CD14-positive monocyte (primary cell): ENCODE measurements around the gene PANK1. TPM values are rescaled to one million over a fixed set of nuclear protein-coding genes. Genes with fewer than 3 reads are reported as not detected.

ENCODE experiments used
- DNase-seq, 3 donors: peaks; one replicate each; pipeline ENCODE4 v3.0.0-alpha.2; 2011 to 2022
- H2AFZ ChIP-seq: 2 replicates; pipeline ENCODE4 v1.6.0; 2012; ENCODE audit warnings: mild to moderate bottlenecking, low read depth, low read length, inconsistent platforms; ENCODE audit not compliant: insufficient read depth, poor library complexity, severe bottlenecking
- H3K27ac ChIP-seq, 2 donors: 1 replicate in 1 of 2; 2 replicates in 1 of 2; pipeline ENCODE4 v1.5.1; 2012 to 2013; ENCODE audit warnings: low read length in 2 of 2, control low read depth in 1 of 2, inconsistent platforms in 1 of 2, low read depth in 1 of 2, mild to moderate bottlenecking in 1 of 2
- H3K27me3 ChIP-seq, 2 donors: one replicate each; pipeline versions ENCODE4 v1.6.0 to v1.6.1; 2011 to 2013; ENCODE audit warnings: low read length in 2 of 2; ENCODE audit not compliant: control insufficient read depth in 2 of 2, insufficient read depth in 2 of 2
- H3K36me3 ChIP-seq, 2 donors: replicated peaks in 1 of 2; 1 replicate in 1 of 2; 2 replicates in 1 of 2; pipeline versions ENCODE4 v1.5.1 to v1.6.1; 2012 to 2013; ENCODE audit warnings: low read length in 2 of 2, control low read depth in 1 of 2, inconsistent platforms in 1 of 2, mild to moderate bottlenecking in 1 of 2; ENCODE audit not compliant: insufficient read depth in 2 of 2, control insufficient read depth in 1 of 2
- H3K4me1 ChIP-seq, 2 donors: 1 replicate in 1 of 2; 2 replicates in 1 of 2; pipeline versions ENCODE4 v1.5.1 to v1.6.1; 2012 to 2013; ENCODE audit warnings: low read length in 2 of 2, control low read depth in 1 of 2, inconsistent platforms in 1 of 2, mild to moderate bottlenecking in 1 of 2, moderate library complexity in 1 of 2; ENCODE audit not compliant: insufficient read depth in 2 of 2, control insufficient read depth in 1 of 2
- H3K4me2 ChIP-seq: replicated peaks from 2 replicates; pipeline ENCODE3; 2012; ENCODE audit warnings: low read length, moderate library complexity, mild to moderate bottlenecking; ENCODE audit not compliant: poor library complexity, severe bottlenecking; ENCODE audit errors: extremely low read depth
- H3K4me3 ChIP-seq, 3 experiments: fragments of 200-600 bp in 1 of 3; sonication (generic) in 1 of 3; replicated peaks in 1 of 3; 1 replicate in 2 of 3; 2 replicates in 1 of 3; pipeline ENCODE4 v1.5.1; 2011 to 2013; ENCODE audit warnings: low read length in 3 of 3, mild to moderate bottlenecking in 3 of 3, control low read depth in 2 of 3, low read depth in 2 of 3, inconsistent platforms in 1 of 3, moderate library complexity in 1 of 3
- H3K79me2 ChIP-seq: 2 replicates; pipeline ENCODE4 v1.6.0; 2012; ENCODE audit warnings: mild to moderate bottlenecking, control low read depth, inconsistent platforms, low read length, moderate library complexity; ENCODE audit not compliant: insufficient read depth
- H3K9ac ChIP-seq: 2 replicates; pipeline ENCODE4 v1.6.0; 2017; ENCODE audit warnings: low read length, mild to moderate bottlenecking; ENCODE audit not compliant: insufficient read depth, poor library complexity, severe bottlenecking
- H3K9me3 ChIP-seq, 2 donors: replicated peaks in 1 of 2; 1 replicate in 1 of 2; 2 replicates in 1 of 2; pipeline versions ENCODE4 v1.5.1 to v1.6.1; 2012 to 2013; ENCODE audit warnings: low read length in 2 of 2, control low read depth in 1 of 2; ENCODE audit not compliant: control insufficient read depth in 1 of 2, insufficient read depth in 1 of 2
- H4K20me1 ChIP-seq: 2 replicates; pipeline ENCODE4 v1.6.0; 2012; ENCODE audit warnings: mild to moderate bottlenecking, low read length, control low read depth, moderate library complexity; ENCODE audit not compliant: insufficient read depth
- H3K27ac Mint-ChIP-seq, 7 donors: one replicate each; pipeline ENCODE4 v1.8.0; 2020; ENCODE audit warnings: mild to moderate bottlenecking in 7 of 7, mixed read lengths in 7 of 7, moderate library complexity in 6 of 7, inconsistent platforms in 2 of 7
- H3K27me3 Mint-ChIP-seq, 3 donors: one replicate each; pipeline ENCODE4 v1.8.0; 2021 to 2022; ENCODE audit warnings: low read depth in 3 of 3, mild to moderate bottlenecking in 3 of 3, mixed read lengths in 3 of 3, moderate library complexity in 3 of 3, inconsistent platforms in 1 of 3
- H3K36me3 Mint-ChIP-seq, 2 donors: one replicate each; pipeline ENCODE4 v1.8.0; 2020; ENCODE audit warnings: mixed read lengths in 2 of 2, inconsistent platforms in 1 of 2, mild to moderate bottlenecking in 1 of 2
- H3K4me1 Mint-ChIP-seq: one replicate; pipeline ENCODE4 v1.8.0; 2020; ENCODE audit warnings: mild to moderate bottlenecking, mixed read lengths
- H3K4me3 Mint-ChIP-seq, 2 donors: one replicate each; pipeline ENCODE4 v1.8.0; 2020; ENCODE audit warnings: mild to moderate bottlenecking in 2 of 2, mixed read lengths in 2 of 2, moderate library complexity in 1 of 2
- H3K9me3 Mint-ChIP-seq, 7 donors: one replicate each; pipeline ENCODE4 v1.8.0; 2020 to 2022; ENCODE audit warnings: mixed read lengths in 7 of 7, mild to moderate bottlenecking in 6 of 7, moderate library complexity in 6 of 7, inconsistent platforms in 2 of 7
- WGBS: methylation state at CpG from one replicate; pipeline ENCODE4 v1.1.5; 2013; ENCODE audit warnings: missing lambda C conversion rate; ENCODE audit not compliant: insufficient coverage; 5-methylcytosine and 5-hydroxymethylcytosine counted together
- intact Hi-C, 2 donors: fragments of 100-400 bp; cut with micrococcal nuclease; formaldehyde crosslinking; loops; one replicate each; pipeline versions ENCODE4 v1.15.0 to v1.15.1; 2023
- polyA plus RNA-seq, 3 donors: library from polyadenylated mRNA; depleted of rRNA in 1 of 3; unstranded in 2 of 3; stranded (reverse) in 1 of 3; fragments of 300-500 nt in 2 of 3; fragments of >200 nt in 1 of 3; fragmentation: Illumina TruSeq in 2 of 3; gene quantifications; 1 replicate in 2 of 3; 2 replicates in 1 of 3; pipeline ENCODE4 v1.2.3, GENCODE V29; 2012 to 2021
- TF ChIP-seq, protein P1 (sequence below): fragments of 200-600 bp; IDR thresholded peaks from one replicate; pipeline ENCODE4 v1.8.0; 2022; ENCODE audit warnings: antibody characterized with exemption, mild to moderate bottlenecking

PANK1 gene
- polyA plus RNA-seq, 3 donors = 0.31 to 0.67 (median 0.61) TPM

GRCh38 chr10:89592539-89592938 lies 52.5 kb downstream of the PANK1 start:
- Histone ChIP-seq H3K9me3 (no peaks in the 10 kb centered on the region), H3K27ac (no peak overlapping the region), H3K4me2 (no peak overlapping the region), H3K36me3 (peaks cover 0 to 17% of the 10 kb centered on the region in 2 donors), H3K4me3 (no peak overlapping the region), H3K27me3 (no peaks in the 10 kb centered on the region), H3K9ac (no peak overlapping the region), H3K79me2 (no peaks in the 10 kb centered on the region), H4K20me1 (no peaks in the 10 kb centered on the region), H3K4me1 (no peaks in the 10 kb centered on the region), H2AFZ (no peak overlapping the region)
- no peaks in the 10 kb centered on the region for H3K27me3 Mint-ChIP-seq
- DNase-seq = no peak
- intact Hi-C loops = no loop called here
- no peaks in the 10 kb centered on the region for H3K4me1 Mint-ChIP-seq
- H3K9me3 Mint-ChIP-seq = no peaks in the 10 kb centered on the region
- H3K4me3 Mint-ChIP-seq = no peak overlapping the region
- peaks cover 11 to 13% of the 10 kb centered on the region in 2 donors for H3K36me3 Mint-ChIP-seq
- WGBS = 100% methylated on average over 1 of the region's 3 CpGs
- TF ChIP-seq, protein P1, sequence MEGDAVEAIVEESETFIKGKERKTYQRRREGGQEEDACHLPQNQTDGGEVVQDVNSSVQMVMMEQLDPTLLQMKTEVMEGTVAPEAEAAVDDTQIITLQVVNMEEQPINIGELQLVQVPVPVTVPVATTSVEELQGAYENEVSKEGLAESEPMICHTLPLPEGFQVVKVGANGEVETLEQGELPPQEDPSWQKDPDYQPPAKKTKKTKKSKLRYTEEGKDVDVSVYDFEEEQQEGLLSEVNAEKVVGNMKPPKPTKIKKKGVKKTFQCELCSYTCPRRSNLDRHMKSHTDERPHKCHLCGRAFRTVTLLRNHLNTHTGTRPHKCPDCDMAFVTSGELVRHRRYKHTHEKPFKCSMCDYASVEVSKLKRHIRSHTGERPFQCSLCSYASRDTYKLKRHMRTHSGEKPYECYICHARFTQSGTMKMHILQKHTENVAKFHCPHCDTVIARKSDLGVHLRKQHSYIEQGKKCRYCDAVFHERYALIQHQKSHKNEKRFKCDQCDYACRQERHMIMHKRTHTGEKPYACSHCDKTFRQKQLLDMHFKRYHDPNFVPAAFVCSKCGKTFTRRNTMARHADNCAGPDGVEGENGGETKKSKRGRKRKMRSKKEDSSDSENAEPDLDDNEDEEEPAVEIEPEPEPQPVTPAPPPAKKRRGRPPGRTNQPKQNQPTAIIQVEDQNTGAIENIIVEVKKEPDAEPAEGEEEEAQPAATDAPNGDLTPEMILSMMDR = no peak
- no peak overlapping the region for H3K27ac Mint-ChIP-seq

- TF ChIP-seq, protein P1 = no peak
- no peaks in the 10 kb centered on the region for H3K4me1 ChIP-seq
- WGBS = no CpG with 5 or more reads among the region's 3 CpGs
- Mint-ChIP-seq H3K27ac (no peak overlapping the region), H3K36me3 (peaks cover 11 to 13% of the 10 kb centered on the region in 2 donors), H3K27me3 (no peaks in the 10 kb centered on the region), H3K9me3 (peaks cover 0 to under 1% (median 0%) of the 10 kb centered on the region in 7 donors), H3K4me3 (no peak overlapping the region), H3K4me1 (no peaks in the 10 kb centered on the region)
- H3K9me3 ChIP-seq = no peaks in the 10 kb centered on the region
- H4K20me1 ChIP-seq = no peaks in the 10 kb centered on the region
- H3K79me2 ChIP-seq = no peaks in the 10 kb centered on the region
- intact Hi-C loops = no loop called here
- H3K9ac ChIP-seq = no peak overlapping the region
- no peak overlapping the region for H3K27ac ChIP-seq
- no peak overlapping the region for H3K4me2 ChIP-seq
- no peak overlapping the region for H3K4me3 ChIP-seq
- H2AFZ ChIP-seq = no peak overlapping the region
- DNase-seq = no peak
- no peaks in the 10 kb centered on the region for H3K27me3 ChIP-seq
- H3K36me3 ChIP-seq = peaks cover 0 to 17% of the 10 kb centered on the region in 2 donors
Observed at GRCh38 chr10:89591796-89592271, 53.2 kb downstream of the PANK1 start.
